SK-N-SH treated with all-trans-retinoic acid at 6 μM for 48 hours (cell line): Measurements from ENCODE around the gene ZBTB47.

Experiments used
- CREB5 ChIP-seq: fragments of 250-450 bp; sonication (Bioruptor Pico); IDR thresholded peaks from 2 replicates; pipeline ENCODE4 v1.5.1; 2020; ENCODE audit warnings: low read depth, mild to moderate bottlenecking, moderate library complexity
- PATZ1 ChIP-seq: fragments of 250-450 bp; sonication (Bioruptor Pico); IDR thresholded peaks from 2 replicates; pipeline ENCODE4 v1.8.0; 2020; ENCODE audit warnings: mild to moderate bottlenecking, moderate library complexity, borderline replicate concordance
- TSHZ2 ChIP-seq: fragments of 250-450 bp; sonication (Bioruptor Pico); IDR thresholded peaks from 2 replicates; pipeline ENCODE4 v1.5.0; 2020; ENCODE audit warnings: mild to moderate bottlenecking, moderate library complexity
- ZC3H10 ChIP-seq: fragments of 250-450 bp; sonication (Bioruptor Pico); IDR thresholded peaks from 2 replicates; pipeline ENCODE4 v1.5.1; 2021; ENCODE audit warnings: mild to moderate bottlenecking, moderate library complexity

- TF ChIP-seq TSHZ2 (CRISPR knock-in tag) (no peak), ZC3H10 (CRISPR knock-in tag) (no peak), PATZ1 (CRISPR knock-in tag) (no peak), CREB5 (CRISPR knock-in tag) (no peak)
These were observed 9.5 kb downstream of the ZBTB47 start for GRCh38 chr3:42662813-42663535.
